GM23338 (cell line): ENCODE results near the gene IDI1. TPM values are rescaled to one million over a fixed set of nuclear protein-coding genes. Genes with fewer than 3 reads are reported as not detected.

ENCODE experiments used
- ATAC-seq: fragments of 200-7000 bp; cut with Tn5 transposase; 3 replicates; pipeline ENCODE4 v1.9.1; 2020
- DNase-seq: peaks from one replicate; pipeline ENCODE4 v3.0.0-alpha.2; 2015; ENCODE audit warnings: low spot score
- H2AFZ ChIP-seq: fragments of 200-600 bp; sonication (generic); 2 replicates; pipeline ENCODE4 v1.8.0; 2016; ENCODE audit warnings: antibody characterized with exemption, mild to moderate bottlenecking, moderate library complexity
- H3F3A ChIP-seq: fragments of 200-600 bp; sonication (generic); replicated peaks from 2 replicates; pipeline ENCODE4 v1.8.0; 2017; ENCODE audit warnings: antibody characterized with exemption, mixed run types, low read depth
- H3K27ac ChIP-seq: fragments of 200-600 bp; sonication (generic); 2 replicates; pipeline ENCODE4 v1.6.1; 2016; ENCODE audit warnings: low read depth
- H3K27me3 ChIP-seq: fragments of 200-600 bp; sonication (generic); 2 replicates; pipeline ENCODE4 v1.8.0; 2016; ENCODE audit warnings: mild to moderate bottlenecking, mixed run types, moderate library complexity; ENCODE audit not compliant: insufficient read depth
- H3K36me3 ChIP-seq: fragments of 200-600 bp; sonication (generic); 2 replicates; pipeline ENCODE4 v1.8.0; 2016; ENCODE audit warnings: mild to moderate bottlenecking; ENCODE audit not compliant: insufficient read depth
- H3K4me1 ChIP-seq: fragments of 200-600 bp; sonication (generic); 2 replicates; pipeline ENCODE4 v1.8.0; 2016; ENCODE audit warnings: mild to moderate bottlenecking, moderate library complexity; ENCODE audit not compliant: insufficient read depth
- H3K4me2 ChIP-seq: fragments of 200-600 bp; sonication (generic); 2 replicates; pipeline ENCODE4 v1.7.1; 2017; ENCODE audit warnings: mixed run types
- H3K4me3 ChIP-seq: fragments of 200-600 bp; sonication (generic); 2 replicates; pipeline ENCODE4 v1.6.1; 2016; ENCODE audit warnings: mixed run types
- H3K79me2 ChIP-seq: fragments of 200-600 bp; sonication (generic); replicated peaks from 2 replicates; pipeline ENCODE4 v1.8.0; 2017; ENCODE audit warnings: mild to moderate bottlenecking; ENCODE audit not compliant: insufficient read depth
- H3K9me2 ChIP-seq: fragments of 200-600 bp; sonication (generic); 2 replicates; pipeline ENCODE4 v1.8.0; 2017; ENCODE audit not compliant: insufficient read depth
- H4K20me1 ChIP-seq: fragments of 200-600 bp; sonication (generic); replicated peaks from 2 replicates; pipeline ENCODE4 v1.8.0; 2017; ENCODE audit warnings: mild to moderate bottlenecking; ENCODE audit not compliant: insufficient read depth
- H3K27ac Mint-ChIP-seq: 2 replicates; pipeline ENCODE4 v1.8.0; 2020; ENCODE audit warnings: inconsistent platforms, mild to moderate bottlenecking, moderate library complexity, mixed read lengths
- H3K27me3 Mint-ChIP-seq: 3 replicates; pipeline ENCODE4 v1.8.0; 2022; ENCODE audit warnings: low read depth, mild to moderate bottlenecking, moderate library complexity, mixed read lengths, inconsistent platforms; ENCODE audit not compliant: insufficient read depth, poor library complexity
- H3K36me3 Mint-ChIP-seq: 3 replicates; pipeline ENCODE4 v1.8.0; 2021; ENCODE audit warnings: low read depth, mild to moderate bottlenecking, inconsistent platforms, moderate library complexity, mixed read lengths
- H3K4me1 Mint-ChIP-seq: 3 replicates; pipeline ENCODE4 v1.8.0; 2020; ENCODE audit warnings: mild to moderate bottlenecking, inconsistent platforms, mixed read lengths
- H3K4me3 Mint-ChIP-seq: 3 replicates; pipeline ENCODE4 v1.8.0; 2021; ENCODE audit warnings: moderate library complexity, mild to moderate bottlenecking, inconsistent platforms, mixed read lengths
- H3K9me3 Mint-ChIP-seq: 3 replicates; pipeline ENCODE4 v1.8.0; 2020; ENCODE audit warnings: moderate library complexity, mild to moderate bottlenecking, inconsistent platforms, mixed read lengths
- CREB1 ChIP-seq: fragments of 250-450 bp; sonication (Bioruptor Pico); IDR thresholded peaks from 2 replicates; pipeline ENCODE4 v1.5.0; 2020; ENCODE audit warnings: low read depth, mild to moderate bottlenecking, moderate library complexity
- NANOG ChIP-seq: IDR thresholded peaks from 2 replicates; pipeline ENCODE4 v1.6.1; 2016; ENCODE audit warnings: antibody characterized with exemption, borderline replicate concordance
- POLR2AphosphoS5 ChIP-seq: IDR thresholded peaks from 2 replicates; pipeline ENCODE4 v1.6.1; 2016; ENCODE audit warnings: antibody characterized with exemption, low read depth
- ZNF462 ChIP-seq: fragments of 250-450 bp; sonication (Bioruptor Pico); IDR thresholded peaks from 2 replicates; pipeline ENCODE4 v1.5.0; 2020; ENCODE audit warnings: mild to moderate bottlenecking, moderate library complexity
- polyA plus RNA-seq: library from polyadenylated mRNA; unstranded; fragments of >200 nt; fragmentation: Nextera tagmentation; extraction: Ambion mirVana; gene quantifications from 2 replicates; pipeline ENCODE4 v1.2.1, GENCODE V29; 2016
- total RNA-seq: library from RNA; depleted of rRNA; stranded (reverse); fragments of >200 nt; shearing (Covaris generic); gene quantifications from 2 replicates; pipeline ENCODE4 v1.2.3, GENCODE V29; 2014
- TF ChIP-seq, protein P1 (sequence below), 2 experiments: fragments of 200-600 bp in 1 of 2; sonication (generic) in 1 of 2; conservative IDR thresholded peaks; 2 replicates each; pipeline versions ENCODE4 v1.5.1 to v1.6.1; 2016 to 2017; ENCODE audit warnings: antibody characterized with exemption in 2 of 2, low read depth in 2 of 2, mild to moderate bottlenecking in 2 of 2, moderate library complexity in 1 of 2

The IDI1 gene
- total and polyA plus RNA-seq, 2 experiments from 2014 or later: 119 to 154 TPM

- TF ChIP-seq, protein P1, sequence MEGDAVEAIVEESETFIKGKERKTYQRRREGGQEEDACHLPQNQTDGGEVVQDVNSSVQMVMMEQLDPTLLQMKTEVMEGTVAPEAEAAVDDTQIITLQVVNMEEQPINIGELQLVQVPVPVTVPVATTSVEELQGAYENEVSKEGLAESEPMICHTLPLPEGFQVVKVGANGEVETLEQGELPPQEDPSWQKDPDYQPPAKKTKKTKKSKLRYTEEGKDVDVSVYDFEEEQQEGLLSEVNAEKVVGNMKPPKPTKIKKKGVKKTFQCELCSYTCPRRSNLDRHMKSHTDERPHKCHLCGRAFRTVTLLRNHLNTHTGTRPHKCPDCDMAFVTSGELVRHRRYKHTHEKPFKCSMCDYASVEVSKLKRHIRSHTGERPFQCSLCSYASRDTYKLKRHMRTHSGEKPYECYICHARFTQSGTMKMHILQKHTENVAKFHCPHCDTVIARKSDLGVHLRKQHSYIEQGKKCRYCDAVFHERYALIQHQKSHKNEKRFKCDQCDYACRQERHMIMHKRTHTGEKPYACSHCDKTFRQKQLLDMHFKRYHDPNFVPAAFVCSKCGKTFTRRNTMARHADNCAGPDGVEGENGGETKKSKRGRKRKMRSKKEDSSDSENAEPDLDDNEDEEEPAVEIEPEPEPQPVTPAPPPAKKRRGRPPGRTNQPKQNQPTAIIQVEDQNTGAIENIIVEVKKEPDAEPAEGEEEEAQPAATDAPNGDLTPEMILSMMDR (conservative IDR thresholded peaks at IDR 0.05; ENCODE audit: low read depth in 2 of 2): peak; percentile 45 to 55
- TF ChIP-seq NANOG: no peak
Measured at GRCh38 chr10:1074748-1075308, 25.9 kb upstream of the IDI1 start (continued).

DNA sequence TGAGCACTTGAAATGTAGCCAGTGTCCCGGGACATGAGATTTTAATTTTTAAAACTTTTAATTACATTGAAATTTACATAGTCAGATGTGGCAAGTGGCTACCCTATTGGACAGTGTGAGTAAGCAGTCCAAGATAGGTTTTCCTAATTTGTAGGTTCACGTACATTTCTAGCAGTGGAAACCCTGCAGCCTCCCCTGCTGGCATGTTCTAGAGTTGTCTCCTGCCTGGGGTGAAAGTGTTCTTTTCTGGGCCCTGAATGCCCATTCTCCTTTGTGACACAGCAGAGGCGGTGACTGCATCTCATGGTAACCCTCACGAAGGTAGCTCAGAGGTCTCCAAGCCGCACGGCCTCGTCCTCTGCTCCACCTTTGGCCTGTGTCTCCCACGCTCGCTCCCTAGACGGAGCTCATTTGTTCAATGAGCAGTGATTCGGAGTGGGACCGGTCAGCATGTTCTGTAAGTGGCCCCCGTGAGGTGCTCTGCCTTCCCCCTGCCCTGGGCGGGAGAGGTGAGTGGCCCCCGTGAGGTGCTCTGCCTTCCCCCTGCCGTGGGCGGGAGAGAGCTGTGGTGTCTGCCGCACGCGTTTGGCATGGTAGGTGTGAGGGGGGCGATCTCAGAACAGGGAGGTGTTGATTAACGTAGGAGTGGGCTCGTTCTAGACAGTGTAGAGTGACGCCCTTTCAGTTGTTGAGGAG lies 25.3 kb upstream of the IDI1 start:
- Mint-ChIP-seq H3K4me1 (peaks cover 4% of the 10 kb centered on the region; the same call in 2 of the 3 replicates), H3K36me3 (peaks cover 22% of the 10 kb centered on the region; the same call in 2 of the 3 replicates), H3K9me3 (no peaks in the 10 kb centered on the region), H3K27me3 (no peaks in the 10 kb centered on the region), H3K27ac (peak overlapping the region; percentile 69; the same call in 1 of the 2 replicates), H3K4me3 (no peak overlapping the region)
- Histone ChIP-seq H3K79me2 (0 out of 2 replicates have a peak, but pooled peaks cover 6% of the 10 kb centered on the region), H2AFZ (no peak overlapping the region), H3F3A (no peaks in the 10 kb centered on the region), H3K4me2 (no peak overlapping the region), H3K4me3 (no peak overlapping the region), H4K20me1 (0 out of 2 replicates have a peak, but pooled peaks cover 5% of the 10 kb centered on the region), H3K9me2 (no peaks in the 10 kb centered on the region), H3K4me1 (no peaks in the 10 kb centered on the region; the same call in 1 of the 2 replicates), H3K27me3 (no peaks in the 10 kb centered on the region), H3K36me3 (peaks cover 17% of the 10 kb centered on the region; the same call in 1 of the 2 replicates), H3K27ac (no peak overlapping the region)
- DNase-seq (peak; percentile 28), ATAC-seq (peak; percentile 39)
- no peak for TF ChIP-seq CREB1
- TF ChIP-seq, protein P1 (conservative IDR thresholded peaks at IDR 0.05; ENCODE audit: low read depth in 2 of 2): peak; percentile 16 to 35; a peak in 3 of 4 replicates
- TF ChIP-seq ZNF462 (CRISPR knock-in tag): no peak
- TF ChIP-seq POLR2AphosphoS5: no peak
